Thymus (tissue), 11 donors: ENCODE measurements around the gene NDFIP2. TPM values are rescaled to one million over a fixed set of nuclear protein-coding genes. Genes with fewer than 3 reads are reported as not detected.

Experiments used
- DNase-seq, 9 donors: peaks; one replicate each; pipeline ENCODE4 v3.0.0-alpha.2; 2013; ENCODE audit warnings: low spot score in 9 of 9, low read depth in 6 of 9, missing footprints in 1 of 9
- H3K27ac ChIP-seq, 2 donors: one replicate each; pipeline ENCODE4 v1.5.1; 2013; ENCODE audit warnings: control low read depth in 1 of 2, low read depth in 1 of 2, low read length in 1 of 2, mild to moderate bottlenecking in 1 of 2, moderate library complexity in 1 of 2
- H3K27me3 ChIP-seq, 2 donors: one replicate each; pipeline ENCODE4 v1.5.1; 2013; ENCODE audit warnings: low read length in 1 of 2; ENCODE audit not compliant: control insufficient read depth in 2 of 2, insufficient read depth in 1 of 2
- H3K36me3 ChIP-seq, 2 donors: one replicate each; pipeline ENCODE4 v1.5.1; 2013; ENCODE audit warnings: low read length in 1 of 2, mild to moderate bottlenecking in 1 of 2, moderate library complexity in 1 of 2; ENCODE audit not compliant: control insufficient read depth in 2 of 2, insufficient read depth in 2 of 2
- H3K4me1 ChIP-seq, 2 donors: one replicate each; pipeline ENCODE4 v1.5.1; 2013; ENCODE audit warnings: low read length in 2 of 2; ENCODE audit not compliant: control insufficient read depth in 2 of 2, insufficient read depth in 2 of 2
- H3K4me3 ChIP-seq, 2 donors: one replicate each; pipeline ENCODE4 v1.5.1; 2013; ENCODE audit warnings: low read length in 2 of 2, control low read depth in 1 of 2, mild to moderate bottlenecking in 1 of 2
- H3K9me3 ChIP-seq, 2 donors: one replicate each; pipeline ENCODE4 v1.5.1; 2013; ENCODE audit warnings: low read length in 1 of 2, mild to moderate bottlenecking in 1 of 2; ENCODE audit not compliant: control insufficient read depth in 2 of 2, insufficient read depth in 1 of 2
- WGBS: extraction: QIAGEN DNeasy Blood & Tissue Kit; methylation state at CpG from one replicate; pipeline ENCODE4 v1.1.7; 2013; 5-methylcytosine and 5-hydroxymethylcytosine counted together
- polyA plus RNA-seq: library from polyadenylated mRNA; stranded (reverse); fragments of 200-250 nt; gene quantifications from one replicate; pipeline ENCODE4 v1.2.3, GENCODE V29; 2013
- total RNA-seq: library from RNA; stranded (reverse); fragments of 120-200 nt; gene quantifications from one replicate; pipeline ENCODE4 v1.2.4, GENCODE V29; 2013
- donor health status: healthy.

NDFIP2 gene
- total and polyA plus RNA-seq, 2 donors = 23.3 to 31.9 TPM

GRCh38 chr13:79492918-79493594, 12.1 kb downstream of the NDFIP2 start:
- no peaks in the 10 kb centered on the region for H3K36me3 ChIP-seq
- H3K4me1 ChIP-seq = peaks cover 0 to 6% of the 10 kb centered on the region in 2 donors
- no peak overlapping the region for H3K4me3 ChIP-seq
- H3K27ac ChIP-seq = peak overlapping the region; percentile 15 to 59
- no peak for DNase-seq
- WGBS = 69% methylated on average over 2 of the region's 2 CpGs
- no peaks in the 10 kb centered on the region for H3K27me3 ChIP-seq
- H3K9me3 ChIP-seq = no peaks in the 10 kb centered on the region

GRCh38 chr13:79496188-79496587, 15.2 kb downstream of the NDFIP2 start:
- Histone ChIP-seq H3K27me3 (no peaks in the 10 kb centered on the region), H3K9me3 (no peaks in the 10 kb centered on the region), H3K36me3 (no peaks in the 10 kb centered on the region), H3K4me1 (peaks cover 0 to 6% of the 10 kb centered on the region in 2 donors), H3K4me3 (no peak overlapping the region), H3K27ac (no peak overlapping the region)
- 91% methylated on average over 1 of the region's 1 CpG for WGBS
- DNase-seq = no peak

- Histone ChIP-seq H3K36me3 (no peaks in the 10 kb centered on the region), H3K27ac (no peak overlapping the region), H3K4me3 (no peak overlapping the region), H3K27me3 (no peaks in the 10 kb centered on the region), H3K4me1 (peaks cover 0 to 6% of the 10 kb centered on the region in 2 donors), H3K9me3 (no peaks in the 10 kb centered on the region)
- 96% methylated on average over 1 of the region's 1 CpG for WGBS
- no peak for DNase-seq
Measured at GRCh38 chr13:79497064-79497463, 16.1 kb downstream of the NDFIP2 start.

GRCh38 chr13:79497852-79498251, 16.9 kb downstream of the NDFIP2 start:
- Histone ChIP-seq H3K36me3 (no peaks in the 10 kb centered on the region), H3K9me3 (no peaks in the 10 kb centered on the region), H3K4me3 (no peak overlapping the region), H3K27ac (no peak overlapping the region), H3K4me1 (peaks cover 0 to under 1% of the 10 kb centered on the region in 2 donors), H3K27me3 (no peaks in the 10 kb centered on the region)
- 95% methylated on average over 1 of the region's 1 CpG for WGBS
- no peak for DNase-seq

GRCh38 chr13:79500829-79501228, 19.9 kb downstream of the NDFIP2 start:
- no peak overlapping the region for H3K27ac ChIP-seq
- 97% methylated on average over 4 of the region's 4 CpGs for WGBS
- no peak for DNase-seq
- no peak overlapping the region for H3K4me3 ChIP-seq
- peaks cover 0 to 6% of the 10 kb centered on the region in 2 donors for H3K4me1 ChIP-seq
- H3K36me3 ChIP-seq = no peaks in the 10 kb centered on the region
- H3K27me3 ChIP-seq = no peaks in the 10 kb centered on the region
- H3K9me3 ChIP-seq = no peaks in the 10 kb centered on the region

- WGBS = 96% methylated on average over 7 of the region's 7 CpGs
- no peak overlapping the region for H3K27ac ChIP-seq
- no peak for DNase-seq
- H3K27me3 ChIP-seq = no peaks in the 10 kb centered on the region
- H3K36me3 ChIP-seq = no peaks in the 10 kb centered on the region
- no peak overlapping the region for H3K4me3 ChIP-seq
- no peaks in the 10 kb centered on the region for H3K9me3 ChIP-seq
- H3K4me1 ChIP-seq = peaks cover 0 to 6% of the 10 kb centered on the region in 2 donors
Measured at GRCh38 chr13:79501538-79502232, 20.7 kb downstream of the NDFIP2 start.

GRCh38 chr13:79502859-79503468, 22.0 kb downstream of the NDFIP2 start:
- no peak for DNase-seq
- Histone ChIP-seq H3K27ac (no peak overlapping the region), H3K27me3 (no peaks in the 10 kb centered on the region), H3K36me3 (no peaks in the 10 kb centered on the region), H3K4me3 (no peak overlapping the region), H3K4me1 (peaks cover 0 to 6% of the 10 kb centered on the region in 2 donors), H3K9me3 (no peaks in the 10 kb centered on the region)
- 70% methylated on average over 3 of the region's 3 CpGs for WGBS

- Histone ChIP-seq H3K27ac (no peak overlapping the region), H3K4me1 (peaks cover 0 to 6% of the 10 kb centered on the region in 2 donors), H3K27me3 (no peaks in the 10 kb centered on the region), H3K36me3 (no peaks in the 10 kb centered on the region), H3K4me3 (no peak overlapping the region), H3K9me3 (no peaks in the 10 kb centered on the region)
- no peak for DNase-seq
Measured at GRCh38 chr13:79503473-79504017, 22.6 kb downstream of the NDFIP2 start.
